NCI-H1048 (cell line): ENCODE measurements around the gene PDHB.

Source experiments
- DNase-seq: peaks from one replicate; lab custom pipeline; 2025; lab: John Stamatoyannopoulos, UW

The PDHB gene

GRCh38 chr3:58403513-58404109 lies 30.0 kb downstream of the PDHB start:
- DNase-seq: no peak

GRCh38 chr3:58398669-58399333 lies 34.8 kb downstream of the PDHB start:
- DNase-seq: no peak

DNA sequence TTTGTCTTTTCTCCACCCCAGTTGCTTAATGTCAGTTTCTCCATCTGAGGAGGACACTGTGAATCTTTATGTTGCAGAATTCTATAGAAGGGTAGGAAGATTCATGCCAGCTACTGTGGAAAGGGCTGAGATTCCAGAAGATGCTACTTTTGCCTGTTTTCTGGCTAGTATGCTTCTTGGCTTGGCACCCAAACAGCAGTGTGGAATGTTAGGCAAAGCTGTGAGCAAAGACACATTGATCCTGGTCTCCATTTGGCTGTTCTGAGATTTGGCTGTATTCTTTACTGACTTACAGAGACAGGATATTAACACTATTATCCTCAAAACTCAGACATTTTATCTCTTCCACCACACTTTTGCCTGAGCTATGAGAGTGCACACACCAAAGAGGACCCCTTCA lies 39.3 kb downstream of the PDHB start:
- DNase-seq: no peak

- no peak for DNase-seq
Observed at GRCh38 chr3:58392181-58392580, 41.5 kb downstream of the PDHB start.

DNA sequence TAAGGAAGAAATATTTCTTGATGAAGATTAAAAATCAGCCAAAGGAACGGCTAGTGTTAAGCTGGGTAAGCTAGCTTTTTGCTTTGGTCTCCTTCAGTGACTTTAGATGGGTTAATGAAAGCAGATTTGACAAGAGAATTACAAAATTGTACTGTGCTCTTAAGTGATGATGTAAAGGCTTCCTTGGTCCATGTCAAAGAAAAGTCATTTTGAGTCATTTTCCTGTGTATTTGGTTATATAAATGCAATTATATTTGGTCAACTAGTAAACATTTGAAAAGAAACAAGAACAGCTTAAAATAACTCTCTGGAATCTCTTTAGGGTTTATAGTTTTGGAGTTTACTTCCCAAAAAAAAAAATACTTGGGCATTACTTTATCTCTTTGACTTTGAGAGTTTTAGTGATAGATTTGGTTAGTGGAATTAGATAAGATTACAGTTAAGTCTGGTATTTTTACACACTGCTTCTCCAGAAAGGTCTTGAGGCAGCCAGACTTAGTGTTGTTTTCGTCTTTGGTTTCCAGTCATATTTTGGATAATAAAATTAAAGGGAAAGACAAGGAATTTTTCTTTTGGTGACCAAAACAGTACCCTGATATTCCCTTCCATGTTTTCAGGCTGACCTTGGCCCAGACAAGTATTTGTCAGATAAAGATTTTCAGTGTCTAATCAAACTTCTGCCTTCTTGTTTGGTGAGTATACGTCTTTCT lies 42.3 kb downstream of the PDHB start:
- DNase-seq: no peak

DNA sequence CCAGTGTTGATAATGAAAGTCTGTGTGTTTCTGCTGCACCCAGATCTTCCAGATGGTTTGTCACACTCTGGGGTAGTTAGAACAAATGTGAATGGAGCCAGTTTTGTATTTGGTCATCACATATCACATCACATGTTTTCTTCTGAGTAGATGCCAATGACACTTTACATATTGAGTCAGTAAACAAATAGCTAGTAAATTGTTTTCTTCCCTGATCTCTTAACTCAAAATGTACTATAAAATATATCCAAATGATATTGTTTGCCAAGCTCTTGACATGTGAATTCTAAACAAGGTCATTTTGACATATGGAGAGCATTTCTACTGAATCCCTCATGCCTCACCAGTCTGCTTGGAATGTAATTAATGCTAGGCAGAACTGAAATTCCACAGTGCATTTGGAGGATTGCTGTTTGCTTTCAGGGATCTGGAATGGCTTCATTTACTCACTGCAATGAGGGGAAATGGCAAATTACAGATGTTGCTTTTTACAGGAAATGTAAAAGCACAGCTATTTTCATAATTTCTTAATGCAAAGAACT lies 45.0 kb downstream of the PDHB start:
- DNase-seq: no peak

- no peak for DNase-seq
Observed at GRCh38 chr3:58387650-58388546, 45.7 kb downstream of the PDHB start.

- no peak for DNase-seq
Observed at GRCh38 chr3:58386626-58387365, 46.8 kb downstream of the PDHB start.

DNA sequence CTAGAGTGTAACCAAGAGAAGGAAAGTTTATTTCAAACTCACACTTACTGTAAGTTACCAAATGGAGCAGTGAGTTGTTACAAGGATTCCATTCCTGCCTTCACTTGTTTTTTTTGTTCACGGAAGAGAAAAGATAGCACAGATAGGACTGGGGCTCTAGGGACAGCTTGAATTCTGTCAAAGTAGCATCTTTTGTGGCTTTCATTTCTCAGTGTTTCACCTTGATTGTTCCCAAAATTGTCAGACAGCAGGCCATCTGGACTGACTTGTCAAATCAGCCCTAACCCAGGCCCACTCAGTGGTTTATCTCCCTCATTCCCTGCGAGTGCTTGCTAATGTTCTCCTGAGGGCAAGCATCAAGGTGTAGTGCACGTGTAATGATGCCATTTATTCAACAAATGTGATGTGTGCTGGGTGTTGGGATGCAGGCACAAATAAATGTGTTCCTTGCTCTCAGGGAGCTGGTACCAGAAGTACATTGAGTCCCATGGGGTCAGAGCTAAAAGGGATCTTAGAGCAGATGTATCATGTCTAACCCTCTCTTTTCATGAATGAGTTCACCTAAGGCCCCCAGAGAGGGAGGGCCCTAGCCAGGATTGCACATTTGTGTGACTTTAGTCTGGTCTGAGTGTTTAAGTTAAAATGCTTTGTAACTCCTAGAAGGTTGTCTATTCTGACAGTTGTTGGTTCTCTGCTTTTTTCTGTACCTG lies 49.1 kb downstream of the PDHB start:
- DNase-seq: no peak

DNA sequence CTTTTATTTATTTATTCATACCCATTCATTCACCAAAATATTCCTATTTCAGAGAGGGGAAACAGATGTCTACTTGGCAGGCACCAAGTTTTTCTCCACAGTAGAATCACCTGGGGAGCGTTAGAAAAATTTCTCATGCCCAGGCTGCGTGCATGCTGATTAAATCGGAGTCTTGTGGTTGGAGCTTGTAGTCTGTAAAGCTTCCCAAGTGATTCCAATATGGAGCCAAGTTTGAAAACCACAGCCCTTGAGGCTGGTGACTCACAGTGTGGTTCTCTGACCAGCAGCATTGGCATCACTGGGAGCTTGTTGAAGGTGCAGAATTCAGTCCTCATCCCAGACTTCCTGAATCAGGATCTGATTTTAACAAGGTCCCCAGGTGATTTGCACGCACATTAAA lies 49.7 kb downstream of the PDHB start:
- no peak for DNase-seq

DNA sequence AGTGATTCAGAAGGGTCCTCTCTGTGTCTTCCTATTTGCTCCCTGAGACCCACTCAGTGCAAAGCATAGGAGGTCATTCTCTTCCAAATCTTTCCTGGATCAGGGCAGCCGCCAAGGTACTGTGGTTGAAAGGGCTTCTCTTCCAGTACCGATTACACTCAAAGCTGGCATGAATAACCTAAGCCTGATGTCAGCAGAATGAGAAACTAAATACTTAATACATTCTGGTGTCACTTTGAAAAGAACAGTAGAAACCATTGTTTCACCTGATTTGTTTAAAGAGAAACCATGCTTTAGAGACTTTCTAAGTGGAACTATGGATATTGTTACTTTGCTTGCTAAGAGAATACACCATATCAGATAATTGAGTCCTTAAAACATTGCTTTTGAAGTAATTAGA lies 50.2 kb downstream of the PDHB start:
- no peak for DNase-seq

GRCh38 chr3:58379351-58380073 lies 54.1 kb downstream of the PDHB start:
- DNase-seq: no peak

GRCh38 chr3:58377750-58378149 lies 55.9 kb downstream of the PDHB start:
- no peak for DNase-seq
